Body of pancreas (tissue), 4 donors: ENCODE measurements around the gene MYO16.

Experiments
- POLR2A ChIP-seq, 3 donors: fragments of 450-650 bp; IDR thresholded peaks; one replicate each; pipeline ENCODE4 v1.6.1; 2016; ENCODE audit warnings: antibody characterized with exemption in 3 of 3, mild to moderate bottlenecking in 2 of 3
- TF ChIP-seq, protein P1 (sequence below), 7 experiments: fragments of 450-650 bp in 4 of 7; fragments of 200-600 bp in 3 of 7; sonication (generic) in 3 of 7; IDR thresholded peaks; one replicate each; pipeline ENCODE4 v1.5.1; 2016 to 2019; ENCODE audit warnings: antibody characterized with exemption in 7 of 7

DNA sequence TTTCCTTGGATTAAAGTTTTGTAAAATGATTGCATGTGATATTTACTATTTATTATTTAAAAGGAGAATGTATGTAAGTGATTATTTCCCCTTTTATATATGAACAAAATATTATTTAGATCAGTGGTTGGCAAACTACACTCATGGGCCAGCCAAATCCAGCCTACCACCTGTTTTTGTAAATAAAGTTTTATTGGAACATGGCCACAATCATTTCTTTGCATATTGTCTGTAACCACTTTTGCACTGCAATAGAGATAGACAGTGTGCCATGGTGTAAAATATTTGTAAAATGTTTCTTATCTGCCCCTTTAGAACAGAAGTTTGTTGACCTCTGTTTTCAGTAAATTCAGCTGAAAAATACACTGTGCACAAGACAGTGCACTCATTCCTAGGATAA is 426.4 kb downstream of the MYO16 start:
- no peak for TF ChIP-seq POLR2A (IDR thresholded peaks at IDR 0.05)
- TF ChIP-seq, protein P1, sequence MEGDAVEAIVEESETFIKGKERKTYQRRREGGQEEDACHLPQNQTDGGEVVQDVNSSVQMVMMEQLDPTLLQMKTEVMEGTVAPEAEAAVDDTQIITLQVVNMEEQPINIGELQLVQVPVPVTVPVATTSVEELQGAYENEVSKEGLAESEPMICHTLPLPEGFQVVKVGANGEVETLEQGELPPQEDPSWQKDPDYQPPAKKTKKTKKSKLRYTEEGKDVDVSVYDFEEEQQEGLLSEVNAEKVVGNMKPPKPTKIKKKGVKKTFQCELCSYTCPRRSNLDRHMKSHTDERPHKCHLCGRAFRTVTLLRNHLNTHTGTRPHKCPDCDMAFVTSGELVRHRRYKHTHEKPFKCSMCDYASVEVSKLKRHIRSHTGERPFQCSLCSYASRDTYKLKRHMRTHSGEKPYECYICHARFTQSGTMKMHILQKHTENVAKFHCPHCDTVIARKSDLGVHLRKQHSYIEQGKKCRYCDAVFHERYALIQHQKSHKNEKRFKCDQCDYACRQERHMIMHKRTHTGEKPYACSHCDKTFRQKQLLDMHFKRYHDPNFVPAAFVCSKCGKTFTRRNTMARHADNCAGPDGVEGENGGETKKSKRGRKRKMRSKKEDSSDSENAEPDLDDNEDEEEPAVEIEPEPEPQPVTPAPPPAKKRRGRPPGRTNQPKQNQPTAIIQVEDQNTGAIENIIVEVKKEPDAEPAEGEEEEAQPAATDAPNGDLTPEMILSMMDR (IDR thresholded peaks at IDR 0.05), result no peak
